ENCODE measurements around the gene ZNF530.

The ZNF530 gene

GRCh38 chr19:57615346-57615745 lies 15.7 kb downstream of the ZNF530 start:
- DNase-seq (ENCODE audit: low spot score), result no peak

- no peak for DNase-seq (ENCODE audit: low spot score)
Measured at GRCh38 chr19:57620673-57621348, 21.1 kb downstream of the ZNF530 start.

- DNase-seq (ENCODE audit: low spot score), result no peak
Measured at GRCh38 chr19:57623091-57623490, 23.4 kb downstream of the ZNF530 start.

GRCh38 chr19:57632987-57633831 lies 33.5 kb downstream of the ZNF530 start, which contains the start of gene ZNF211:
Gene ZNF211 (plus strand): TSS chr19:57633168. CDS start chr19:57633347, 179 bp downstream.
- DNase-seq (ENCODE audit: low spot score), result peak; percentile 95

- no peak for DNase-seq (ENCODE audit: low spot score)
Measured at GRCh38 chr19:57633832-57634131, 34.1 kb downstream of the ZNF530 start.

GRCh38 chr19:57637379-57637778 lies 37.7 kb downstream of the ZNF530 start:
- no peak for DNase-seq (ENCODE audit: low spot score)

- DNase-seq (ENCODE audit: low spot score), result no peak
Measured at GRCh38 chr19:57641715-57642234, 42.1 kb downstream of the ZNF530 start.

- no peak for DNase-seq (ENCODE audit: low spot score)
Measured at GRCh38 chr19:57642396-57643046, 42.8 kb downstream of the ZNF530 start.

GRCh38 chr19:57643734-57644133 lies 44.0 kb downstream of the ZNF530 start:
- DNase-seq (ENCODE audit: low spot score), result no peak

- DNase-seq (ENCODE audit: low spot score), result no peak
Measured at GRCh38 chr19:57648331-57649003, 48.8 kb downstream of the ZNF530 start.

GRCh38 chr19:57651654-57651996 lies 51.9 kb downstream of the ZNF530 start:
- DNase-seq (ENCODE audit: low spot score), result no peak

- DNase-seq (ENCODE audit: low spot score), result no peak
Measured at GRCh38 chr19:57653689-57654088, 54.0 kb downstream of the ZNF530 start.

- DNase-seq (ENCODE audit: low spot score), result no peak
Measured at GRCh38 chr19:57655443-57655842, 55.8 kb downstream of the ZNF530 start.

GRCh38 chr19:57656346-57656745 lies 56.7 kb downstream of the ZNF530 start:
- DNase-seq (ENCODE audit: low spot score), result no peak

Data from NAMALWA (cell line).